Limb (tissue), 2 donors: ENCODE results near the gene ATP8B2.
A peak's percentile ranks its signal among the peaks of the same experiment; 100 is the strongest.
"Not testable (repeated sequence)": the region's sequence is repeated elsewhere in the genome, so short reads cannot be mapped to it uniquely, and the experiment has no call there.

Source experiments
- DNase-seq, 2 donors: peaks; one replicate each; pipeline ENCODE4 v3.0.0-alpha.2; 2016; ENCODE audit errors: extremely low spot score in 2 of 2

ATP8B2 gene

DNA sequence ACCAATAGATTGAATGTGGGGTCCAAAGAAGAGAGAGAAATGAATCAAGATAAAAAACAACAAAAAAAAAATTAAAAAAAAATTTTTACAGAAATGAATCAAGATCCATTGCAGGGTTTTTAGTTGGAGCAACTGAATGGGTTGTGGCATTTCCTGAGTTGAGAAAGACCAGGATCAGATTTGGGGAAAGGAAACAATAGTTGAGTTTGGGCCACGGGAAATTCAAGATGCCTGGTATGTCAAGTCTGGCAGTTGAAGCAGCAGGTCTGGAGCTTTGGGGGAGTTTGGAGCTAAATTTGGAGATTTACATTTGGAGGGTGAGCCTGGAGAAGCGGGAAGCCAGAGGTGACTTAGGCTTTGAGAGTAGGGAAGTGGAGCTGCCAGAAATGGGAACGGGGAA, 22.6 kb downstream of the ATP8B2 start:
- DNase-seq: no peak

DNA sequence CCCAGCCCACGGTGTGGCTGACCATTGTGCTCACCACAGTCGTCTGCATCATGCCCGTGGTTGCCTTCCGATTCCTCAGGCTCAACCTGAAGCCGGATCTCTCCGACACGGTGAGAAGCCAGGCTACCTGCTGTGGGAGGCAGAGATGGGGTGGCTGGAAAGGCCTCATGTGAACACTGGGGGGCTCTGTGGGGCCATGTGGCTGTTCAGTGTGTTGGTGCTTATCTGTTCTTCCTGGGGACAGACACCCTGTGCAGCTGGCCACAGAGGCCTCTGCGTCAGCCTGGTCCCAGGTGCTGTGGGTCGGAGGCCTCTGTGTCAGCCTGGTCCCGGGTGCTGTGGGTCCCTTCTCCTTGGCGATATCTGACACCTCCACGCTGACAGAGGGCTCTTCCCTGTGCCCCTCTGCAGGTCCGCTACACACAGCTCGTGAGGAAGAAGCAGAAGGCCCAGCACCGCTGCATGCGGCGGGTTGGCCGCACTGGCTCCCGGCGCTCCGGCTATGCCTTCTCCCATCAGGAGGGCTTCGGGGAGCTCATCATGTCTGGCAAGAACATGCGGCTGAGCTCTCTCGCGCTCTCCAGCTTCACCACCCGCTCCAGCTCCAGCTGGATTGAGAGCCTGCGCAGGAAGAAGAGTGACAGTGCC, 23.2 kb downstream of the ATP8B2 start:
- no peak for DNase-seq

DNA sequence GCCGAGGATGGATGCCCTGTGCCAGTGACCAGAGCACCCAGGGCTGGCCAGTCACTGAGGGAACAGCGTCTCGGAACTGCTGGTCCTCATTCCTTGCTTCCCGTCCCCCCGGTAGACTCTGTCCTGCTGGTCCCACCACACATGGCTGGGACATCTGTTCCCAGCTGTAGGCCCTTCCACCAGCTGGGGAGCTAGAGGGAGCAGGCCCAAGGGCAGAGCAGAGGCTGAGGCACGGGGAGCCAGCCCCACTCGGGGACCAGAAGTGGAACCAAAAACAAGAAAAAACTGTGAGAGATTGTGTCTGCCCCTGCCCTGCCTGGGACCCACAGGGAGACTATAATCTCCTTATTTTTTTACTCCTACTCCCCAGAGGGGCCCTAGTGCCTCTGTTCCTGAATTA, 23.8 kb downstream of the ATP8B2 start:
- DNase-seq: no peak

DNA sequence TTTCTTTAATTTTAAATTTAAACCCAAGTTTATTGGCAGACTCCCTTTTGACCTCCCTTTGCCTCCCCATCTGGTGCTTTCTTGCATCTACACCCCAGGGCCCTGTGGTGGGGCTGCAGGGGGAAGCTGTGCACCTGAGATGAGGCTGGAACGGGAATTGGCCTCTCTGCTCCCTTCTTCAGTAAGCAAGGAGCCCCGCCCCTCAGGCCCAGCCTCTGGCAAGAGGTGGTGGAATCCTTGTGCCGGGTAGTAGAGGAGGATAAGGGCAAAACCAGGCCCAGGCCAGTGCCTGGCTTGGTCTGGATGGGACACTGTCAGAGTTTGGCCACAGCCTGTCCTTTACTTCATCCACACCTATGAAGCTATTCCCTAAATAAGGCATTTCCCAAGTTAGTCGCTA, 25.1 kb downstream of the ATP8B2 start:
- DNase-seq: no peak

DNA sequence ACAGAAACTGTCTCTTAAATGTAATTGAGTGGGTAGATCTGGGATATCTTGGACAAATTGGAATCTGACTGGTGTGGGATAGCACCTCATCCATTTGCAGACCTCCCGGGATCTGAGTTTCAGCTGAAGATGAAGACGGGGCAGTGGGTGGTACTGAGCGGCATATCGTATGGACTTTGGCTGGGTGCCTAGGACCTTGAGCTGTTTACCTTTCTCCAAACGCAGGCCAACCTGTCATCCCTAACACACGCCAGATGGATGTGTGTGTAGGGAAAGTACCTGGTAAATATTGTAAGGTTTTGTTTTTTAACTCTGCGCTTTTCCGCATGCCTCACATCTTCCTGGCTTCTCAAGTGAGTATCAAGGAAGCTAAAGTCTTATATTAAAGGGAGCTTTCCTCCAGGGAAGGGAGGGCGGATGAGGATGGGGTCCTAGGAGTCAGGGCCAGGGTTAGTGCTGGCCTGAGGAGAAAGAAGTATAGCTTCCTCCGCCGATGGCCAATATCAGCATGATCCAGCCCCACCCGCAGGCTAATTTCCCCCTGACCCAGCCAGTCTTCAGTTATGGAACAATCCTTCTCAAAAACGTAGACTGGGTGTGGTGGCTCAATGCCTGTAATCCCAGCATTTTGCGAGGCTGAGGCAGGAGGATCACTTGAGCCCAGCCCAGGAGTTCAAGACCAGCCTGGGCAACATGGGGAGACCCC, 26.2 kb downstream of the ATP8B2 start:
- DNase-seq: no peak

DNA sequence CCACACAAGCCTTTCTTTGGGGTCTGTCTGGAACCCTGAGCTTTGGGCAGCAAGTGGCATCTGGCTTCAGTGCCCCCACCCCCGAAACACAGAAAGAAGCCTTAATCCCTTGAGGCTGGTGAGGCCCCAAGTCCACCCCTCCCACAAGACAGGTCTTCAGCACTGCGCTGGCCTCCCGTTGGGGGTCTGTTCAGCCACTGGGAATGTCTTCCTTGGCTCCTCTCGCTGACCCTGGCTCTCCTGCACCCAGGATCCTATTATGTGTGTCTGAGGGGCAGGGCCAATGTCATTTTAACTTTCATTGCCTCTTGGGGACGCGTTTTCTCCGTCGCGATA, 26.9 kb downstream of the ATP8B2 start:
- no peak for DNase-seq

DNA sequence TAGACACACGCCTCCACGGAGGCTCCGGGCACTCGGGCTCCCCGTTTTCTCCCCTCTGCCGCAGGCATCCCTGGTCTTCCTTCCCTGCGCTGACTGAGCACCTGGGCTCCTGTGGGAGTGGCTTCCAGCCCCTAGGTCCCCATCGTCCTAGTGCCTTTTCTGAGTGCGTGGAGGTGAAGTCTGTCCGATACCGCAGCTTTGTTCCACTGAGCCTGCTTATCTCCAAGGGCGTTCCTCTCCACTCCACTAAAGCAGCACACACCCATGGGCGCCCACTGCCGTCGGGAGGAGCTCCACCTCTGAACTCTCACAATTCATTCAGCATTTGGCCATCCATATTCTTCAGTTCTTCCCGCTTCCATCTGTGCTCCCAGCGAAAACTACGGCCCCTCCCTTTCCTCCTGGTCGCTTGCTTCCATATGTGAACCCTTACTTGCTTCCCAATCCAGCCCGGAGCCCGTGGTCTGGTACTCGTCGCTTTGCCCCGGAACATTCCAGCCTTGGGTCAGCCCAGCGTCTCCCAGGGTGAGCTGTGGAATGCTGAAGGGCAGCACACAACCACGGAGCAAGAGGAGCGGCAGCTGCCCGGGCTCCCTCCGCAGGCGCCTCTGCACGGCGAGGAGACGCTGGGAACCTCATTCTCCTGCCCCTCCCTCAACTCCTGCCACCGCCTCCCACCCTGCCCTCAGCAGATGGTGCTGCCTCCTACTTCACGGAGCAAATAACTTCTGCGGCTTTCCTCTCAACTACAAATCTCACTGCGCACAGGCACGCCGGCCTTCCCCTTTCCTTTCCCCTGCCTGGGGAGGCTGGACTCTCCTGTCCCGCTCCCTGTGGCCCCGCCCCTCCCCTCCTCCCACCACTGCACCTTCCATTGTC, 27.5 kb downstream of the ATP8B2 start:
- peak; percentile 47 to 64 for DNase-seq

DNA sequence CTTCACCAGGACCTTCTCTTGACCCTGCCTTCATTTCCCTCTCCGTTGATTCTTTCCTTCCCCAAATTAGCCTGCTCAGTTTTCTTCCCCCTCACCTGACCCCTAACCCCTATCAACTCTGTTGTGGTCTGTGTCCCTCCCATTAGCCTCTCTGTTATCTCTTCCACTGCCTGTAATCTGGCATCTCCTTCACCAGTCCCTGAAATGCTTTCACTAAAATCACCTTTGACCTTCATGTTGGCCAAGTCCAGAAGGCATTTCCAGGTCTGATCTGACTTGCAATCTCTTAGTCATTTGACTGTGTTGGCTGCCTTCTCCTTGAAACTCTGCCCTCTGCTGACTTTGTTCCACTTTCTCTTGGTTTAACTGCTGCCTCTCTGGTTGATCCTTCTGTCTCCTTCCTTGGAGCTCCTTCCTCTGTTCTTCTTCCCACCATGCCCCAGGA, 28.2 kb downstream of the ATP8B2 start:
- no peak for DNase-seq

DNA sequence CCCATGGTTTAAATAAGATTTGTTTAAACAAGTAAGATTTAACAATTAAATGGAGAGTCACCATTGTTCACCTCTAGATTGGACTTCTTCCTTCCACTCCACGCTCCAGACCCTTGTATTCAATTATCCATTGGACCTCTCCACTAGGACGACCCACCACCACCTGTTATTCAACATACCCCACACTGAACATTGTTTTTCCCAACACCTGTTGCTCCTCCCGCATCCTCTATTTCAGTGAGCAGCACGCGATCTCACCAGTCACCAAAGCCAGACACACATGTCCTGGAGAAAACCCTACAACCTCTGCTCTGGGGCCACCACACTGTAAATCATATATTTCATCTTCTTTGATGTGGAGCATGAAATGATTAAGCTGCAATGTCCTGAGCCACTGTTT, 28.6 kb downstream of the ATP8B2 start:
- DNase-seq: no peak

DNA sequence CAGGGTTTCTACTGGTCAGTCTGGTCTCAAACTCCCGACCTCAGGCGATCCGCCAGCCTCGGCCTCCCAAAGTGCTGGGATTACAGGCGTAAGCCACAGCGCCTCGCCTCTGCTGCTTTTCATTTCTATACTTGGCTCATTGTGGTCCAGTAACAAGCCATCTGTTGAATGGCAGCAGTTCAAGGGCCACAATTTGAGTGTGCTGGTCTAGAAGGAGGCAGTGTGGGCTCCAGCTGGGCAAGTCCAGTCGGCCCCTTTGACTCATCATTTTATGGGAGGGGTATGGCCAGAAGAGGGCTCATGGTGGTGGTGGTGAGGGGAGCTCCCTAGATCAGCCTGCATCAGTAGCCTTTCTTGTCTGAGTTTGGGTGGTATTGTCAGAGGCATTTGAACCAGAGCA, 33.2 kb downstream of the ATP8B2 start:
- DNase-seq: no peak

DNA sequence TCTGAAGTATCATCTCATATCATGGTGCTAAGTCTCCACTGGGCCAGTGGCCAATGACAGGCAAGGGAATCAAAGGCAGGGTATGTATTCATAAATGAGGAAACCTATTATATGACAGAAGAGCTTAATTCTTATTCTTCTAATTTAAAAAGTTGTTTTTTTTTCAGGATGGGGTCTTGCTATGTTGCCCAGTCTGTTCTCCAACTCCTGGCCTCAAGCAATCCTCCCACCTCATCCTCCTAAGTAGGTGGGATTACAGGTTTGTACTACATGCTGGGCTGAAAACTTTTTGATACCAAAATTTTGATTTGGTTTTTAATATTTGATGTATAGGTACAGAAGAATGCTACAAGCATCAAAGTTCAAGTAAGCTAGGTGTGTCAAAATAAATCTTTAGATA, 35.0 kb downstream of the ATP8B2 start:
- no peak for DNase-seq

DNA sequence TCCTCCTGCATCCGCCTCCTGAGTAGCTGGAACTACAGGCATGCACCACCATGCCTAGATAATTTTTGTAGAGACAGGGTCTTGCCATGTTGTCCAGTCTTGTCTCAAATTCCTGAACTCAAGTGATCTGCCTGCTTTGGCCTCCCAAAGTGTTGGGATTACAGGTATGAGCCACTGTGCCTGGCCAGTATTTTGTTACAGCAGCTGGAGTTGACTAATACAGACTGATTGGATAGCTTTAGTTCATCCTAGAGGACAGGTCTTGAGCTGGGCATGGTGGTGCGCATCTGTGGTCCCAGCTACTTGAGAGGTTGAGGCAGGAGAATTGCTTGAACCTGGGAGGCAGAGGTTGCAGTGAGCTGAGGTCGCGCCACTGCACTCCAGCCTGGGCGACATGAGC, 35.6 kb downstream of the ATP8B2 start:
- not testable (repeated sequence) for DNase-seq

DNA sequence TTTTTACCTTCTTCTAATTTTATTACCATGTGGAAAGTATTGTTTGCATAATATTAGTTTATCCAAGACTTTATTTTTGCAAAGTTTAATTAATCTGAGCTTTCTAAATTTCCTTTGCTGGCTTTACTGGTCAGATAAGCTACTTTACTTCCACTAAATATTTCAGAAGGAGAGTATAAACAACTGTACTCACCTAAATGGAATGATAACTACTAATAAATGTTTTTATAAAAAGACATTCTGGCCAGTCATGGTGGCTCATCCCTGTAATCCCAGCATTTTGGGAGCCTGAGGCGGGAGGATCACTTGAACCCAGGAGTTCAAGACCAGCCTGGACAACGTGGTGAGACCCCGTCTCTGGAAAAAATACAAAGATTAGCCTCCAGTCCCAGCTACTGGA, 36.0 kb downstream of the ATP8B2 start:
- no peak for DNase-seq

DNA sequence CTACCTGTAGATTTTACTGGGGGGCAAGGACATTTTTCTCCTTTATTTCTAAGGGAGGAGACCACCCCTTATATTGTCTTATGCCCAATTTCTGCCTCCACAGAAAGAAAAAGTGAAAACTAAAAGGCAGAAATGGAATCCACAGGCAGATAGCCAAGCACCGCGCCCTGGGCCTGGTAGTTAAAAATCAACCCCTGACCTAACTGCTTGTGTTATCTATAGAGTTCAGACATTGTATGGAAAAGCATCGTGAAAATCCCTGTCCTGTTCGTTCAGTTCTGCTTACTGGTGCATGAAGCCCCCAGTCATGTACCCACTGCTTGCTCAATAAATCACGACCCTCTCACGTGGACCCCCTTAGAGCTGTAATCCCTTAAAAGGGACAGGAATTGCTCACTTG, 46.1 kb downstream of the ATP8B2 start:
- no peak for DNase-seq

DNA sequence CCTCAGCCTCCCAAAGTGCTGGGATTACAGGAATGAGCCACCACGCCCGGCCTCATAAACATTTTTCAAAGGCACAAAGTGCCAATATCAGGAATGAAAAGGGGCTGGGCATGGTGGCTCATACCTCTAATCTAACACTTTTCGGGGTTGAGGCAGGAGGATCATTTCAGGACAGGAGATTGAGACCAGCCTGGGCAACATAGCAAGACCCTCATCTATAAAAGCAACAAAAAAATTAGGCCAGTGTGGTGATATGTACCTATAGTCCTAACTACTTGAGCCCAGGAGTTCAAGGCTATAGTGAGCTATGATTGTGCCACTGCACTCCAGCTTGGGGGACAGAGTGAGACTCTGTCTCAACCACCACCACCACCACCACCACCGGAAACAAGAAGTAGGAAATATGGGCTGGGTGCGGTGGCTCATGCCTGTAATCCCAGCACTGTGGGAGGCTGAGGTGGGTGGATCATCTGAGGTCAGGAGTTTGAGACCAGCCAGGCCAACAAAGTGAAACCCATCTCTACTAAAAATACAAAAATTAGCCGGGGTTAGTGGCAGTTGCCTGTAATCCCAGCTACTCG, 48.5 kb downstream of the ATP8B2 start:
- not testable (repeated sequence) for DNase-seq

DNA sequence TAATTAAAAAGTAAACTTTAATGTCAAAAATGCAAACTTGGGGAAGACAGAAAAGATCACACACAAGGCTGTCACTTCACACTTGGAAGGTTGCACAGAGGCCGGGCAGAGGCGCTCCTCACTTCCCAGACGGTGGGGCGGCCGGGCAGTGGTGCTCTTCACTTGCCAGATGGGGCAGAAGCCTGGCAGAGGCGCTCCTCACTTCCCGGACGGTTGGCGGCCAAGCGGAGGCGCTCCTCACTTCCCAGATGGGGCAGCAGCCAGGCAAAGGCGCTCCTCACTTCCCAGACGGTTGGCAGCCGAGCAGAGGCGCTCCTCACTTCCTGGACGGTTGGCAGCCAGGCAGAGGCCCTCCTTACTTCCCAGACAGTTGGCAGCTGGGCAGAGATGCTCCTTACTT, 54.0 kb downstream of the ATP8B2 start:
- no peak for DNase-seq

DNA sequence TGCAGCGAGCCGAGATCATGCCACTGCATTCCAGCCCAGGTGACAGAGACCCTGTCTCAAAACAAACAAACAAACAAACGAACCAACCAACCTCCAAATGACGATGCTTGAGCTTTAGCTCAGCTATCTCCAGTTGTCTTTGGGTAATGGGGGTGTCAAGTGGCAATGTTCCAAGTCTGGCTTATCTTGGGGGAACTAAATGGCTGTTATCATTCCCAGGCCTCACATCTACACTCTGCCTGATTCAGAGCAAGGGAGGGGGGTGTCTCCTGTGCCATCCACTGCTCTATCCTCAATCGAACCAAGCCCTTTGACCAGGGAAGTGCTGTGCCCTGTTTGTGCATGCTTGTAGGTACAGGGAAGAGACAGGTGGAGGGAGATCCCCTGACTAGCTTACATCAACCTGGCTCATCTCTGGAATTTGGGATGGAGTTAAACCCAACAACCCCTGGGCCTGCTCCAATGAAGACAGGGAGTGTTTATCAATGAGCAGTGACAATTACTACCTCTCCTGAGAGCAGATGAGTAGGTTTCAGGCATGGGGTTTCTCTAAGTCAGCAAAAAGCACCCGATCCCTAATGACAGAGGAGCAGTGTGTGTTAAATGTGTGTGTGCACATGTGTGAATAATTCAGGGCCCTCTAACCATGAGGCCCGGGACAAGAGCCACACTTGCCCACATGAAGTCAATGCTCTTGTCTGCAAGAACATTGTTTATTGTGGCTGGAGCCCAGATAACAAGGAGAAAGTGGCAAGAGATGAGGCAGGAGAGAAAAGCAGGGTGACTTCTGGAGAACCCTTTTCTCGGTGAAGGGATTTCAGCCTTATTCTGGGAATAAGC, 59.5 kb downstream of the ATP8B2 start:
- DNase-seq: no peak

DNA sequence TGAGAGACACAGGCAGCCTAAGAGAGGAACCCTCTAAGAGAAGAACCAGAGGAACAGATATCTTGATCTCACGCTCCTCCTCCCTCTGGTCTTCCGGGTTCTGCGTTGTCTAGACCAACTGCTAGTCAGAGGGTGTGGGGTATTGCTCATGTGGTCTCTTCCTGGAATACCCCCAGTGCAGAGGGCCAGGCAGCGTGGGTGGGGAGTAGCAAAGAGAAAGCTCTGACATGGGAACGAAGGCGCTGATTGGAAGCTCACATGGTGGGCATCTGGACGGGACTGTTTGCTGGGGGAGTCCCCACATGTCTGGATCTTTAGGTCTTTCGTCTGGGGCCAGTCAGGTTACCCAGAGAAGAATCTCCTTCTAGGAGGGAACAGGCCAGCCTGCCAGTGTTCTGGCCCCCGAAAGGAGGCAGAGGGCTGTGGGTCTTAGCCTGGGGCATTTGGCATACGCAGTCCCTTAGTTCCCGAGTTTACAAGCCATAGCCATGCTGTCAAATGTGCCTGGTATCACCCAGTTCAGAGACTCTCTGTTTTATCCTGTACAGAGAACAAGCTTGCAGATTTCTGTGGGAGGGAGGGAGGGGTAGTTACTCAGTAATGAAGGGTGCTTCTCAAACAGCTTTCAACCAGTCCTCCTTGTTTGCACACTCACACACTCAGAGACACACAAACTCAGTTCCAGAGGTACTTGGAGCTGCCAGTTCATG, 61.5 kb downstream of the ATP8B2 start:
- DNase-seq: no peak

DNA sequence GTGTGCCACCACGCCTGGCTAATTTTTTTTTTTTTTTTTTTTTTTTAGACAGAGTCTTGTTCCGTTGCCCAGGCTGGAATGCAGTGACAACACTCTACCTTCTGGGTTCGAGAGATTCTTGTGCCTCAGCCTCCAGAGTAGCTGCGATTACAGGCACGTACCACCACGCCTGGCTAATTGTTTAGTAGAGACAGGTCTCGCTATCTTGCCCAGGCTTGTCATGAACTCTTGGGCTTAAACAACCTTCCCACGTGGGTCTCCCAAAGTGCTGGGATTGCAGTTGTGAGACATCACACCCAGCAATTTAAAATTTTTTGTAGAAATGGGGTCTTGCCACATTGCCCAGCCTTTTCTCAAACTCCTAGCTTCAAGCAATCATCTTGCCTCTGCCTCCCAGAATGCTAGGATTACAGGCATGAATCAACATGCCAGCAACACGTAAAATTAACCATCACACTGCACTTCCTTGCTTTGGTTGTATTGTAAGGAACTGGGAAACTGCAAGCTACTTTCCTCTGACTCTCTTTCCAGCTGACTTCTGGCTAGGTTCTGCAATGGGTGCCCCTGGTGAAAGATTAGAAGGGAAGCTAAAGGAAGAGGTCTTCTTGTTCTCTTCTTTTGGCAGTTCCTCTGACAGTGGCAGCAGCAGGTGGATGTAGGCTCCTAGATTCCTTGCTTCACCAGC, 65.9 kb downstream of the ATP8B2 start:
- DNase-seq: no peak

DNA sequence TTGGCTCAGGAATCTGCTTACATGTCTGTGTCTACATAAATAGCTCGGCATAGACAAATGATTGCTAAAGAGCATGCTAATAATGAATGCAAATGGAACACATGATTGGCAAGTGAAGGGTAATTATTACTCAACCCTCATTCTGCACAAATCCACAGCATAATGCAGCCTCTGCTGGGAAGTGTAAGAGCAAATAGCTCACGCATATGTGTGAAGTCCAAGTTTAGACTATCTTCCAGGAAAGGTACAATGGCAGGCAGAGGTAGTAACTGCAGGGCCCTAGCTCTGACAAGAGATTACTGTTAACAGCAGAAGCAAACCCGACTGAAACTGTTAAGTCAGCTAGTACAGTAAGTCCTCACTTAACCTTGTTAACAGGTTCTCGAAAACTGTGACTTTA, 72.8 kb downstream of the ATP8B2 start:
- no peak for DNase-seq
